ENCODE results near the gene NUP188.

GRCh38 chr9:128902351-128903078, 45.0 kb upstream of the NUP188 start:
- no peak for TF ChIP-seq EZH2 (IDR thresholded peaks at IDR 0.05; ENCODE audit: low read length, unreplicated experiment)
- TF ChIP-seq, protein P1, sequence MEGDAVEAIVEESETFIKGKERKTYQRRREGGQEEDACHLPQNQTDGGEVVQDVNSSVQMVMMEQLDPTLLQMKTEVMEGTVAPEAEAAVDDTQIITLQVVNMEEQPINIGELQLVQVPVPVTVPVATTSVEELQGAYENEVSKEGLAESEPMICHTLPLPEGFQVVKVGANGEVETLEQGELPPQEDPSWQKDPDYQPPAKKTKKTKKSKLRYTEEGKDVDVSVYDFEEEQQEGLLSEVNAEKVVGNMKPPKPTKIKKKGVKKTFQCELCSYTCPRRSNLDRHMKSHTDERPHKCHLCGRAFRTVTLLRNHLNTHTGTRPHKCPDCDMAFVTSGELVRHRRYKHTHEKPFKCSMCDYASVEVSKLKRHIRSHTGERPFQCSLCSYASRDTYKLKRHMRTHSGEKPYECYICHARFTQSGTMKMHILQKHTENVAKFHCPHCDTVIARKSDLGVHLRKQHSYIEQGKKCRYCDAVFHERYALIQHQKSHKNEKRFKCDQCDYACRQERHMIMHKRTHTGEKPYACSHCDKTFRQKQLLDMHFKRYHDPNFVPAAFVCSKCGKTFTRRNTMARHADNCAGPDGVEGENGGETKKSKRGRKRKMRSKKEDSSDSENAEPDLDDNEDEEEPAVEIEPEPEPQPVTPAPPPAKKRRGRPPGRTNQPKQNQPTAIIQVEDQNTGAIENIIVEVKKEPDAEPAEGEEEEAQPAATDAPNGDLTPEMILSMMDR (conservative IDR thresholded peaks at IDR 0.05; ENCODE audit: low read depth, low read length), result no peak
